Gastroesophageal sphincter (tissue), 4 donors: ENCODE data around the gene GPR137. TPM values are rescaled to one million over a fixed set of nuclear protein-coding genes. Genes with fewer than 3 reads are reported as not detected.

ENCODE experiments used
- ATAC-seq: fragments of 150-250 bp; one replicate; pipeline ENCODE4 v1.9.1; 2016; ENCODE audit warnings: mild to moderate bottlenecking, moderate library complexity
- H3K27ac ChIP-seq, 4 donors: fragments of 200-600 bp; sonication (generic) in 3 of 4; 1 replicate in 3 of 4; 2 replicates in 1 of 4; pipeline ENCODE4 v1.5.1; 2016 to 2019
- H3K27me3 ChIP-seq: fragments of 200-600 bp; sonication (generic); one replicate; pipeline ENCODE4 v1.5.1; 2019
- H3K36me3 ChIP-seq, 2 donors: fragments of 200-600 bp; sonication (generic); one replicate each; pipeline ENCODE4 v1.5.1; 2019; ENCODE audit warnings: control low read depth in 1 of 2
- H3K4me1 ChIP-seq, 3 donors: fragments of 200-600 bp; sonication (generic); 1 replicate in 2 of 3; 2 replicates in 1 of 3; pipeline ENCODE4 v1.5.1; 2016 to 2019; ENCODE audit warnings: control low read depth in 2 of 3
- H3K4me3 ChIP-seq, 2 donors: fragments of 200-600 bp; sonication (generic); one replicate each; pipeline ENCODE4 v1.5.1; 2019; ENCODE audit warnings: mild to moderate bottlenecking in 1 of 2, moderate library complexity in 1 of 2
- H3K9me3 ChIP-seq, 3 donors: fragments of 200-600 bp; sonication (generic); one replicate each; pipeline ENCODE4 v1.5.1; 2017 to 2019; ENCODE audit warnings: control low read depth in 2 of 3
- CTCF ChIP-seq, 4 experiments: fragments of 200-600 bp in 2 of 4; fragments of 450-650 bp in 2 of 4; sonication (generic) in 1 of 4; IDR thresholded peaks; one replicate each; pipeline ENCODE4 v1.5.1; 2017 to 2019; ENCODE audit warnings: antibody characterized with exemption in 4 of 4, mild to moderate bottlenecking in 2 of 4, moderate library complexity in 2 of 4
- EP300 ChIP-seq: sonication (generic); formaldehyde crosslinking; IDR thresholded peaks from one replicate; pipeline ENCODE4 v1.6.1; 2017; ENCODE audit warnings: antibody characterized with exemption, mild to moderate bottlenecking
- POLR2A ChIP-seq, 2 donors: fragments of 450-650 bp; IDR thresholded peaks; one replicate each; pipeline ENCODE4 v1.6.1; 2017; ENCODE audit warnings: antibody characterized with exemption in 2 of 2, mild to moderate bottlenecking in 2 of 2, moderate library complexity in 1 of 2
- POLR2AphosphoS5 ChIP-seq: sonication (generic); formaldehyde crosslinking; IDR thresholded peaks from one replicate; pipeline ENCODE4 v1.6.1; 2017; ENCODE audit warnings: antibody characterized with exemption
- WGBS, 2 donors: methylation state at CpG; one replicate each; pipeline ENCODE4 v1.1.5; 2018; ENCODE audit warnings: low coverage in 1 of 2; 5-methylcytosine and 5-hydroxymethylcytosine counted together
- total RNA-seq, 4 donors: library from RNA; depleted of rRNA; stranded (reverse); fragments of >200 nt; gene quantifications; one replicate each; pipeline ENCODE4 v1.1.0, GENCODE V29; 2016

GPR137 gene
- total RNA-seq, 4 donors from 2014 or later: 14.0 to 37.1 (median 27.6) TPM

- H3K27ac ChIP-seq: no peak overlapping the region
- H3K36me3 ChIP-seq: no peaks in the 10 kb centered on the region
- H3K4me3 ChIP-seq: no peak overlapping the region
- 0% methylated on average over 1 of the region's 1 CpG; no CpG with 5 or more reads in 1 of the 2 donors for WGBS, 2 donors
- no peak for ATAC-seq
- TF ChIP-seq POLR2A (IDR thresholded peaks at IDR 0.05) (no peak), EP300 (no peak), CTCF (IDR thresholded peaks at IDR 0.05) (no peak), POLR2AphosphoS5 (no peak)
- peaks cover 98% of the 10 kb centered on the region for H3K27me3 ChIP-seq
- peaks cover 0 to 41% (median 25%) of the 10 kb centered on the region in 3 donors for H3K4me1 ChIP-seq
- H3K9me3 ChIP-seq: no peaks in the 10 kb centered on the region
Measured at GRCh38 chr11:64296236-64296635, 10.6 kb downstream of the GPR137 start.

DNA sequence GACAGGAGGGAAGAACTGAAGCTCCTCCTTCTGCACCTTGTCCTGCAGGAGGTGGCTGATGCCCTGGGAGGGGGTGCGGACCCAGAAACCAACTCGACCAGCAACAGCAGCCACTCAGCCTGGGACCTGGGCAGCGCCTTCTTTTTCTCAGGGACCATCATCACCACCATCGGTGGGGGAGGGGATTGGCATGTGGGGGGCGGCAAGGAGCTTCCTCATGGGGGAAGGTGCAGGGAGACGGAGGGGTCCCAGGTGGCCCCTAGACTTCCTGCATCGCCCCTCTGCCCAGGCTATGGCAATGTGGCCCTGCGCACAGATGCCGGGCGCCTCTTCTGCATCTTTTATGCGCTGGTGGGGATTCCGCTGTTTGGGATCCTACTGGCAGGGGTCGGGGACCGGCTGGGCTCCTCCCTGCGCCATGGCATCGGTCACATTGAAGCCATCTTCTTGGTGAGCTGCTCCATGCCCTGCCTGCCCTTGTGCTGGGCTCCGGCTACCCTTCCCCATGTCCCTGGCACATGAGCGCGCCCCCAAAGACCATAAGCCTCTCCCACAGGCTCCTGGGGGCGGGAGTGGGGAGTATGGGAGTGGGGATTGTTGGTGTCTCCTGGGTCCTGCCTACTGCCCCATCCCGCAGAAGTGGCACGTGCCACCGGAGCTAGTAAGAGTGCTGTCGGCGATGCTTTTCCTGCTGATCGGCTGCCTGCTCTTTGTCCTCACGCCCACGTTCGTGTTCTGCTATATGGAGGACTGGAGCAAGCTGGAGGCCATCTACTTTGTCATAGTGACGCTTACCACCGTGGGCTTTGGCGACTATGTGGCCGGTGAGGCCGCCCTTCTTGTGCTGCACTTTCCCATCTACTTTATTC lies 11.4 kb downstream of the GPR137 start:
- WGBS, 2 donors: 11 to 18% methylated on average over 7 to 14 of the region's 34 CpGs
- ATAC-seq: no peak
- Histone ChIP-seq H3K9me3 (no peaks in the 10 kb centered on the region), H3K36me3 (no peaks in the 10 kb centered on the region), H3K27ac (no peak overlapping the region), H3K4me1 (peaks cover 0 to 39% (median 18%) of the 10 kb centered on the region in 3 donors), H3K27me3 (peaks cover 98% of the 10 kb centered on the region), H3K4me3 (no peak overlapping the region)
- TF ChIP-seq POLR2AphosphoS5: no peak
- no peak for TF ChIP-seq POLR2A (IDR thresholded peaks at IDR 0.05)
- TF ChIP-seq CTCF (IDR thresholded peaks at IDR 0.05): no peak
- no peak for TF ChIP-seq EP300

GRCh38 chr11:64297699-64298358 lies 12.2 kb downstream of the GPR137 start:
- Histone ChIP-seq H3K4me3 (no peak overlapping the region), H3K4me1 (peaks cover 0 to 31% (median 13%) of the 10 kb centered on the region in 3 donors), H3K27ac (no peak overlapping the region), H3K36me3 (no peaks in the 10 kb centered on the region), H3K27me3 (peaks cover 98% of the 10 kb centered on the region), H3K9me3 (no peaks in the 10 kb centered on the region)
- no peak for TF ChIP-seq CTCF (IDR thresholded peaks at IDR 0.05)
- TF ChIP-seq POLR2A (IDR thresholded peaks at IDR 0.05): no peak
- no peak for TF ChIP-seq POLR2AphosphoS5
- TF ChIP-seq EP300: no peak
- 63 to 69% methylated on average over 2 to 7 of the region's 18 CpGs for WGBS, 2 donors
- ATAC-seq: no peak

DNA sequence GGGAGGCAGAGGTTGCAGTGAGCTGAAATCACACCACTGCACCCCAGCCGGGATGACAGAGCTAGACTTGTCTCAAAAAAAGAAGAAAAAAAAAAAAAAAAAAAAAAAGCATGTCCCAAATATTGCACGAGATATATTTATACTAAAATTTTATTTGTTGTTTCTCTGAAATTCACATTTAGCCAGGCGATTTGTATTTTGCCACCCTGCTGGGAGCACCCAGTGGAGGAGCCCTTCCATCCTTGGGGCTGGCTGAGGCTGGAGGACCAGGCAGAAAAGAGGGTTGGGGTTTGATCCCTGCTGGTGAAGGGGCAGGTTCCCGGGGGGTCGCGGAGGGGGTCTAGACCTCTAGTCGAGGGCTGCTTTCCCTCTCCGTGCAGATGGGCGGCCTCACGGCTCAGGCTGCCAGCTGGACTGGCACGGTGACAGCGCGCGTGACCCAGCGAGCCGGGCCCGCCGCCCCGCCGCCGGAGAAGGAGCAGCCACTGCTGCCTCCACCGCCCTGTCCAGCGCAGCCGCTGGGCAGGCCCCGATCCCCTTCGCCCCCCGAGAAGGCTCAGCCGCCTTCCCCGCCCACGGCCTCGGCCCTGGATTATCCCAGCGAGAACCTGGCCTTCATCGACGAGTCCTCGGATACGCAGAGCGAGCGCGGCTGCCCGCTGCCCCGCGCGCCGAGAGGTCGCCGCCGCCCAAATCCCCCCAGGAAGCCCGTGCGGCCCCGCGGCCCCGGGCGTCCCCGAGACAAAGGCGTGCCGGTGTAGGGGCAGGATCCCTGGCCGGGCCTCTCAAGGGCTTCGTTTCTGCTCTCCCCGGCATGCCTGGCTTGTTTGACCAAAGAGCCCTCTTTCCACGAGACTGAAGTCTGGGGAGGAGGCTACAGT lies 13.6 kb downstream of the GPR137 start:
- no peaks in the 10 kb centered on the region for H3K36me3 ChIP-seq
- peak overlapping the region in 2 of 4 donors; percentile 55 to 64 for H3K27ac ChIP-seq
- H3K4me3 ChIP-seq: peak overlapping the region; percentile 17 to 53
- TF ChIP-seq POLR2AphosphoS5: peak; percentile 7
- TF ChIP-seq CTCF (IDR thresholded peaks at IDR 0.05): peak in 1 of 4 experiments; percentile 22
- TF ChIP-seq POLR2A (IDR thresholded peaks at IDR 0.05): peak in 1 of 2 donors; percentile 14
- TF ChIP-seq EP300: no peak
- H3K27me3 ChIP-seq: peaks cover 90% of the 10 kb centered on the region
- peaks cover 0 to 45% (median 17%) of the 10 kb centered on the region in 3 donors for H3K4me1 ChIP-seq
- 1 to 26% methylated on average over 4 to 12 of the region's 60 CpGs for WGBS, 2 donors
- H3K9me3 ChIP-seq: no peaks in the 10 kb centered on the region
- peak; percentile 68 for ATAC-seq
